Transverse colon (tissue), 4 donors: Measurements from ENCODE around the gene CHST3.

Source experiments
- POLR2A ChIP-seq: fragments of 450-650 bp; IDR thresholded peaks from one replicate; pipeline ENCODE4 v1.6.1; 2016; ENCODE audit warnings: antibody characterized with exemption, mild to moderate bottlenecking, moderate library complexity
- POLR2AphosphoS5 ChIP-seq, 3 donors: sonication (generic); formaldehyde crosslinking; IDR thresholded peaks; one replicate each; pipeline ENCODE4 v1.6.1; 2016; ENCODE audit warnings: antibody characterized with exemption in 3 of 3
- TF ChIP-seq, protein P1 (sequence below), 5 experiments: fragments of 200-600 bp in 3 of 5; fragments of 450-650 bp in 2 of 5; sonication (generic) in 3 of 5; IDR thresholded peaks; 1 replicate in 2 of 5; 2 replicates in 3 of 5; pipeline ENCODE4 v1.5.1; 2016 to 2017; ENCODE audit warnings: antibody characterized with exemption in 5 of 5, inconsistent platforms in 3 of 5, mild to moderate bottlenecking in 2 of 5, moderate library complexity in 1 of 5

DNA sequence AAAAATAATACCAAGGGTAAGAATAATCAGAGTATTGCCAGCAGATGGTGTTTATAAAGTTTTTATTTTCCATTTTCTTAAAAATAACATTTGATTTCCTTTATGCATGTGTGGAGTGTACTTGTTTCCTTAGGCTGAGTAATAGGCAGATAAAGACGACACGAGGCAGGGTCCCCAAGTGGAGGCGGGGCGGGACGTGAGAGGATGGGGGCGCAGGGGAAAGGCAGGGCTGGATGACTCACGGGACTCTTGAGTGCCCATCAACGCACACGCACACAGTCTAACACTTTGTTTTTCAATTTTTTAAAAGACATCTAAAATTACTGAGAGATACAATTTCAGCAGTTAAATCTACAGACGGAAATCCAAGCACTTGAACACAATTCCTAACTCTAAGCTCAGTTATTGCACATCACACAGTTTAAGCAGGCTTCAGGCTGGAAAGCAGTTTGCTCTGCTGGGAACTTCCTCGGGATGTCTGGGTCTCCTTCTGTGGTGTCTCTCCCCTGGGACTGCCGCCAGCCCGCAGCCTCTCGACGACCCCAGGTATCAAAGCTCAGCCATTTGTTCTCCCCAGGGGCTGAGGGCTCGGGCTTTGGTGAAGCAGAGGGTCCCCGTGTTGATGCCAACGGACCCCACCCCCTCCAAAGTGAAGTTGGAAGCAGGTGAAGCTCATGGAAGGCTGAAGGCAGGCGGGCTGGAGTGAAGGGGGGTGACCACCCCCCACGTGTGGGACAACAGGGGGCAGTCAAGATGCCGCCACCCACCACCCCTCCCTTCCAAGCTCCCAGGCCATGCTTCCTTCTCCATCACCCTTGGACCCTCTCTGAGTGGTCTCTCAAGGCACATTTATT is 95.0 kb downstream of the CHST3 start:
- TF ChIP-seq, protein P1, sequence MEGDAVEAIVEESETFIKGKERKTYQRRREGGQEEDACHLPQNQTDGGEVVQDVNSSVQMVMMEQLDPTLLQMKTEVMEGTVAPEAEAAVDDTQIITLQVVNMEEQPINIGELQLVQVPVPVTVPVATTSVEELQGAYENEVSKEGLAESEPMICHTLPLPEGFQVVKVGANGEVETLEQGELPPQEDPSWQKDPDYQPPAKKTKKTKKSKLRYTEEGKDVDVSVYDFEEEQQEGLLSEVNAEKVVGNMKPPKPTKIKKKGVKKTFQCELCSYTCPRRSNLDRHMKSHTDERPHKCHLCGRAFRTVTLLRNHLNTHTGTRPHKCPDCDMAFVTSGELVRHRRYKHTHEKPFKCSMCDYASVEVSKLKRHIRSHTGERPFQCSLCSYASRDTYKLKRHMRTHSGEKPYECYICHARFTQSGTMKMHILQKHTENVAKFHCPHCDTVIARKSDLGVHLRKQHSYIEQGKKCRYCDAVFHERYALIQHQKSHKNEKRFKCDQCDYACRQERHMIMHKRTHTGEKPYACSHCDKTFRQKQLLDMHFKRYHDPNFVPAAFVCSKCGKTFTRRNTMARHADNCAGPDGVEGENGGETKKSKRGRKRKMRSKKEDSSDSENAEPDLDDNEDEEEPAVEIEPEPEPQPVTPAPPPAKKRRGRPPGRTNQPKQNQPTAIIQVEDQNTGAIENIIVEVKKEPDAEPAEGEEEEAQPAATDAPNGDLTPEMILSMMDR (IDR thresholded peaks at IDR 0.05) = no peak
- TF ChIP-seq POLR2AphosphoS5 (IDR thresholded peaks at IDR 0.05) (no peak), POLR2A (no peak)
